RCC 7860 (cell line): ENCODE results near the gene ISCA1.
"Not testable (repeated sequence)": the region's sequence is repeated elsewhere in the genome, so short reads cannot be mapped to it uniquely, and the experiment has no call there.

Experiments used
- DNase-seq: peaks from one replicate; pipeline ENCODE4 v3.0.0-alpha.2; 2015; ENCODE audit warnings: low spot score
- FAIRE-seq: peaks from 2 replicates; lab custom pipeline; 2012; peaks lifted over from hg19 to GRCh38; lab: Jason Lieb, UNC

ISCA1 gene

DNA sequence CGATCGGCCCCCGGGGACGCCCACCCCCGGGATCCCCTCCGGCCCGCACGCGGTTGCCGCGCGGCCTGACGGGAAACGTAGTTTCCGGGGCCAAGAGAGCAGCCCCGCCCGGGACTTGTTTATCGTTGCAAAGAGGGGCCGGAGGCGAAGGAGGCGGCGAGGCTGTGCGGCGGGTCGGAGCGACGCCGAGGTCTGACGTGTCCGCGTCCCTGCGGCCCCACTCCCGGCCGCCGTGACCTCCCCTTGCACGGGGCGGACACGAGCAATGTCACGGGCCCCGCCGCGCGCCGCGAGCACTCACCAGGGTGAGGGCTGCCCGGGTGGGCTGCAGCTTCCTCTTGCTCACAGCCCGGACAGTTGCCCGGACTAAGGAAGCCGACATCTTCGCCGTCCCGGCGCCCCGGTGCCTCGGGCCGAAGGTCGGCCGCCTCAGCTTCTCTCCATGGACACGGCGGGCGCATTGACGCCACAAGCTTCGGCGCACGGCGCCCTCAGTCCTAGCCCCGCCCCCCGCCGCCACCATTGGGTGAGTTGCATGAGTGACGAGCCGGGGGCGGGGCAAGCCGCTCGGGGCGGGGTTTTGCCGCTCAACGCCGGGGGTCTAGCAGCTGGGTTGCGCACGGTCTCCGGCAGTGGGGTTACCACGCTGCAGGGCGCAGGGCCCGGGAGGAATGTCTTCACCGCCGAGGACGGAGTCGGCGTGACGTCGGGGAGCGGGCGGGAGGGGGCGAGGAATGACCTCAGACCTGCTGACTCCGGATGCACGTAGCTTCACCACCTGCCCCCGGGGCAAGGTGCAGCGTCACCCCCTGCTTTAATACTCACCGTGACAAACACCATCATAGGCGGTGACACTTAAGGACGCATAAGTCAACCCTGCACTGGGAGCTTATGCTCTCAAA lies at the start of gene ISCA1:
Gene ISCA1 (minus strand): TSS at position 462 of the 902 bp plus-strand sequence. CDS start 80 bp downstream, at position 382.
- no peak for FAIRE-seq

DNA sequence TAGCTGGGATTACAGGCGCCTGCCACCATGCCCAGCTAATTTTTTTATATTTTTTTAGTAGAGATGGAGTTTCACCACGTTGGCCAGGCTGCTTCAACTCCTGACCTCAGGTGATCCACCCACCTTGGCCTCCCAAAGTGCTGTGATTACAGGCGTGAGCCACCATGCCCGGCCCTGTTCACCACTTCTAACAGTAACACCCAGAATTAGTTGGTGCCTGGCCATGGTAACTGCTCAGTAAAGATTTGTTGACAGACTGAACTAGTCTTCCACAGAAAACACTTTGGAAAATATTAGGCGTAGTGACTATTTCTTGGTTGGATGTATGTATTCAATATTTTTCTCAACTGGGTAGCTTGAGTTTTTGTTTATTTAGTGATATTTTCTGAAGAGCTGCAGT lies 47.8 kb upstream of the ISCA1 start:
- DNase-seq (no peak), FAIRE-seq (no peak)

More for the DNA sequence above, at the start of gene ISCA1:
- DNase-seq: peak; percentile 72

DNA sequence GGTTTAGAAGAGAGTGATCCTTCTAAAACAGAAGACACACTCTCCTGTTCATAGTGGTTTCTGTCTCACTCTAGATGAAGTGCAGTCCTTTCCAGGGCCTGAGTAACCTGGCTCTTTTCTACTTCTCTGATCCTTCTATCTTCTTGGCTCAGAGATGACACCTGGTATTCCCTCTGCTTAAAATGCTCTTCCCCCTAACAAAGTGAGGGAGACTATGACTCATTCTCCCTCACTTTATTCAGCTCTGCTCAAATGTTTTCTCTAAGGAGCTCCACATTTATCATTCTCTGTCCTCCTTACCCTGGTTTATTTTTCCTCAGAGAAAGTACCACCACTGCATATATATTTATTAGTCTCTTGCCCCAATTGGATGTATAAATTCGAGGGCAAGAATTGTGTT lies 47.3 kb upstream of the ISCA1 start:
- DNase-seq (no peak), FAIRE-seq (no peak)

DNA sequence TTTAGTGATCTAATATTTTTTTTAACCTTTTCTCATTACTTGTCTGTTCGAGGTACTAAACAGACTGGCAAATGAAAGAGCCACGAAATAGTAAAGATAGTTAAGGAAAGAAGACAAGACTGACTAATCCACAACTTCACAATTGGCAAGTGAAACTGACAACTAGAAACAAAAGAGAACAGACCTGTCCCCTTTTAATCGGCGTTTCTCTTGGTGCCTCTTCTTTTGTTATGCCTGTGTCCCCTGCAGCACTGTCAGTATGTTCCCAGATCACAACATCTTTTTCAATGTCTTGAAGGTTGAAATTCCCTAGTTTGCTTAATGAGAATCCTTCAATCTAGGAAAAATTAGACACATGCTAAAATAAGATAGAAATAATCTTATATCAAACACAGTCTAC lies 45.8 kb upstream of the ISCA1 start:
- FAIRE-seq (no peak), DNase-seq (no peak)

DNA sequence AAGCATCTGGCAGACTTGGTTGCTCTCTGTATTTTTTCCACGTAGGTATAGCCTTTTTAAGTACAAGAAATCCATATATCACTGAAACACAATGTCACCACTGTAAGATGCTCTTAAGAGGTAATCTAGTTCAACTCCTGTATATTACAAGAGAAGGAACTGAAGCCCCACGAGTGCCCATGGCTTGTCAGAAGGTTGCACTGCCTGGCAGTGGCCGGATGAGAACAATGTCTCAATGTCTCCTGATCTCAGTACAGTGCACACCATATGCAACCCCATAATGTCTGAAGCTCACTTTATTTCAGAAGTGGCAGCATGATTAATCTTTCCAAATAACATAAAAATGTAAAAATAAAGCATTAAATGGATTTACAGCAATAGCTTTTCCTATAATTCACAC lies 44.2 kb upstream of the ISCA1 start:
- DNase-seq: no peak
- FAIRE-seq: no peak

DNA sequence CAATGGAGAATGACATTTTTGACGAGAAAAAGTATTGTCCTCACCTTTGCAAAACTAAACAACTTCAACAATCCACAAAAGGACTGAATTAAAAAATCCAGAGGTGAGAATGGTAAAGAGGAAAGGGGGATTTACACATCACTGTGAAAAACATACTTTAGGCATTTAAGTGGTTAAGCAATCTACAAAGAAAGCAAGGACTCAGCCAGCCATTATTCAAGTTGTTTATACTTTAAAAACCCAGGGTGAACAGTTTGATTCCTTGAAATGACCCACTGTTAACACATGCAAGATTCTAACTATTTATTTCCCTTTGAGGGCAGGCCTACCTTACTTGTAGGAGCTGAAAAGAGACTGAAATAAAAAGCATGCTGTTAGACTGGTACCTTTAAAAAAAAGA lies 42.6 kb upstream of the ISCA1 start:
- DNase-seq (no peak), FAIRE-seq (no peak)

DNA sequence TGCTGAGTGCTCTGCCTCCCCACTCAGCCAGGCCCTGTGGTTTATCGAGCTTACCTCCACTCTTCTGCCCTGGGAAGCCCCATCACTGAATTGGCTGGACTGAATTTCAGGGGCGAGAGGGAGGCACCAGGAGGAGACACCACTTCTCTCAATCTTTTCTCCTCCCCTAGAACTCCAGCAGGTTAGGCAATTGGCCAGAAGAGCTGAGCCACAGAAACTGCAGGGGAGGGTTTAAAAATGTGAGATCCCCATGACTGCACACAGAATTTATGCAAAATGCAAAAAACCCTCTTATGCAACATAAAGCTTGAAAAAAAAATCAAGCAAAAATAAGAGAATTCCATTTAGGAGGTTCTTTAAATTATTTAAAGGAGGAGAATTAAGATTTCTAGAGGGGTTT lies 42.0 kb upstream of the ISCA1 start:
- DNase-seq: no peak
- no peak for FAIRE-seq

DNA sequence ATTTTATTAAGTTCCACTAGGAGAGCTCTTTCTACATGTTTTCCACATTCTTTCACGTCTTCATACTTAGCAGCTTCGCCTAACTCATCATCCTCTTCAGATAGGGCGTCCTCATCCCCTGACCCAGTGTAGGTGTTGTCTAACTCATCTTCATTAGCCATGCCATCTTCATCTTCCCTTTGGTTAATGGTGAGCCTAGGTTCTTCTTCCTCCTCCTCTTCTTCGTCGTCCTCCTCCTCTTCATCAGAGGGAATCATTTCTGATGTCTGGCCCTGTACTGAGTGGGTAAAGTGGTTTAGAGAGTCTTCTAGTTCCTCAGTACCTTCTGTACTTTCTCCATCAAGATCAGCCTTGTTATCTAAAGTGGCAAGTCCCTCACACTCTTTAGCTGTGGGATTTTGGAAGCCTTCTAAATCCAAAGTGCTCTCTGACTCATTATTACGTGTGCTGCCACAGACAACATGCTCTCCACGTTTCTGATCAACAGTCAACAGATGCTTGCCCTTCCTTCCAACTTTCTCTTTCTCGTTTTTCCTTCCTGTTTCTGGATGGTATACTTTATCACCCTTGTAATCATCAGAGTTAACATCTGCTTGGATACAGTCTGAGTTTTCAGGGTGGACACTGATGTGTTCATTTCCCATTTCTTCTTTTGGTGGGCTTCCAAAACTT lies 40.8 kb upstream of the ISCA1 start:
- FAIRE-seq (no peak), DNase-seq (no peak)

DNA sequence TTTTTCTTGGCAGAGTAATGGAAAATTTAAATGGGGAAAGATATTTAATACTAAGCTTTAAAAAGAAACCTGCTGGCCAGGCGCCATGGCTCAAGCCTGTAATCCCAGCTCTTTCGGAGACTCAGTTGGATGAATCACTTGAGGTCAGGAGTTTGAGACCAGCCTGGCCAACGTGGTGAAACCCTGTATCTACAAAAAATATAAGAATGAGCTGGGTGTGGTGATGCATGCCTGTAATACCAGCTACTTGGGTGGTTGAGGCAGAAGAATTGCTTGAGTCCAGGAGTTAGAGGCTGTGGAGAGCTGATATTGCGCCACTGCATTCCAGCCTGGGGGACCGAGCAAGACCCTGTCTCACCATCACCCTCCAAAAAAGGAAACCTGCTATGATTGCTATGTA lies 39.0 kb upstream of the ISCA1 start:
- peak; percentile 20 for DNase-seq
- no peak for FAIRE-seq

DNA sequence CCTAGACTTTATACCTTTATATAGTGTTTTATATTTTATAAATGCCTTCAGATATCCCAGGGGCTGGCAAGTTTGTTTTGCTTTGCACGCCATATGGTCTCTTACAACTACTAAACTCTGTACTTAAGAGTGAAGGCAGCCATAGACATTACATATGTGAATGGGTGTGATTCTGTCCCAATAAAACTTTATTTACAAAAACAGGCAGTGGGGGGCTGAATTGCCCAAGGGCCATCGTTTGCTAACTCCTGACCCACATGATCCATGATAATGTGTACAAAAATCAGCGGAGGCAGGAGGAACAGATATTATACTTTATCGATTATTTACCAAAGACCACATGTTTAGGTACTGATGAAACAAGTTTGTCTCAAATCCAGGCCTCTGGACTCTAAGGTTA lies 35.8 kb upstream of the ISCA1 start:
- FAIRE-seq: no peak
- no peak for DNase-seq

DNA sequence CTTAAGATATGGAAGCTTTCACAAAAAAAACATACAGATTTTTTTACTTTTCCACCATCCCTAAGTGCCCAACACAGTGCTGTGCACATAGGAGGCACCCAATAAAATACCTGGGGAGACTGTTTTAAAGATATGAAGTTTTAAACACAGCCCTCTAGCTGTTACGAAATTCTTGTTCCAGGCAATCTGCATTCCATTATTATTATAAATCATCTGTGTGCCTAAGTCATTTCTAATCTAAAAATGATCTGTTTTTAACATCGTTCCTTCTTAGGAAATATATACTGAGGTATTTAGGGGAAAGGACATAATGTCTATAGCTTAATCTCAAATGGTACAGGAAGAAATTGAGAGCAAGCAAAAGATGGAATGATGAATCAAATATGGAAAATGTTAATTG lies 32.7 kb upstream of the ISCA1 start:
- DNase-seq (no peak), FAIRE-seq (no peak)

DNA sequence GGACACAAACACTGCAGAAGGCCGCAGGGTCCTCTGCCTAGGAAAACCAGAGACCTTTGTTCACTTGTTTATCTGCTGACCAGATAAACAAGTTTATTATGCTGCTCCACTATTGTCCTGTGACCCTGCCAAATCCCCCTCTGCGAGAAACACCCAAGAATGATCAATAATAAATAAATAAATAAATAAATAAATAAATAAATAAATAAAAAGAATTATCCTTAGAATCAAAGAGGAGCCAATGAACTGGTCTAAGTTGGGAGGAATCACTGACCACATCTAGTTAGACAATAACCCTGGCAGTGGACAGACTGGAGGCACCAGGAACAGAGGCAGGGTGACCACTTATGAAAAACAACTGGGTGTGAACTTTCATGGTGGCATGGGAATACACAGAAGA lies 30.6 kb upstream of the ISCA1 start:
- DNase-seq, FAIRE-seq: not testable (repeated sequence)

DNA sequence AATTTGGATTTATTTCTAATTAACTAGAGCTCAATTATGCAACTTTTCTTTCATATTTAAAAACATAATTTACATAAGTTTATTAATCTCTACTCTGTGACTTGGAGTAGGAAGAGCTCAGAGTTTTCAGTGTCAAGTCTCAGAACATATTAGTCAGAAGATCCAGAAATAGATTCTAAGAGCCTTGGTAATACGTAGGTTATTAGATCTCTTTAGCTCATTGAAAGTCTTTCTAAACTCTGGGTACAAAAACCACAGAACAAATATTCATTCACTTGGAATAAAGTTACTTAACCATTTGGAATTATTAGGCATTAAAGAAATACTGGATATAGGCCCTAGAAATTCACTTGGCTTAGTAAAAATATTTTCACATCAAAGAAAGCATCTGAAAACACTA lies 26.3 kb upstream of the ISCA1 start:
- no peak for DNase-seq
- no peak for FAIRE-seq

DNA sequence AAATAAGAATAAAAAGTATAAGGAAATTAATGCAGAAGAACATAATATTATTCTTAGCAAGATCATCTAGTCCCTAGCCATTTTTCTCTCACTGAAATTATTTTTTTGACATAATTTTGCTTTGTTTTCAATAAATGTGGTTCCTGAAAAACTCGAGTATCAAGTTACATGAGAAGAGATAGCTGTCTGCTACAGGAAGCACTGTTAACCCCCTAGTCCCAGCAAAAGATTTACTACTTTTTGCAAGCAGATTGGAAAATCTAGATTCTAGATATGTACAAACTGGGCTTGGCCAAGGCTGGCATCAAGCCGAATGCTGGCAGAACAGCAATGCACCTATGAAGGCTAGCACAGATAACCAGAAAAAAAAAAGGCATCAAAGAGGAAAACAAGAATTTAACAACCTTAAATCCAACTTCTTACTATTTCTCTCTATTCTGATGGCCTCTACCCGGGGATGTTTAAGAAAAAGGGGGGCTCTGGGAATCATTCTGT lies 21.9 kb upstream of the ISCA1 start:
- FAIRE-seq: no peak

DNA sequence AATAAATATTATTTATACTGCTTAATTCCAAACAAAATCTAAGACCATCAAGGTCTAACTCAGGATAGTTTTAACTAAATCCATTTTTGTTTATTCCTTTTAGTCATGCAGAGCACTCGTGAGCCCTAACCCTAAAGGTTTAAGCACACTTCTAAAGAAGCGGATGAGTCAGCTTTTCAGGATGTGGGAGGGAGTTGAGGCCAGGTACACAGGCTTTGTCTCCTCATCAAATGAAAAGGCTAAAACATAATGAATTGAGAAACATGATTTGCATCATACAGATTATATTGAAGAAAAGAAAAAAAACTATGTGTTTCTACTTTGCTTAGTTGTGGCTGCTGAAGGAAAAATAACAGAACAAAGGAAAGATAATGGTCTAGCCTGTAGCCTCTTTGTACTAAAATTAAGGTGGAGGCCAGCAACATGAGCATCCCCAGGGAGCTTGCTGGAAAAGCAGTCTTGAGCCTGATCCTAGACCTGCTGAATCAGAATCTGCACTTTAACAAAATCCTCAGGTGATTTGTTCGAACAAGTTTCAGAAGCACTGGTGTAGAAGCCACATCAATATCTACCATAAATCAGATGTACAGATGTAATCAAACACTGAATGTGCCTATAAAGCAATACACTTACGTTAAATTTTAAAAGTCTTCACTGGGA lies 21.1 kb upstream of the ISCA1 start:
- DNase-seq (no peak), FAIRE-seq (no peak)

More for the DNA sequence above, 21.9 kb upstream of the ISCA1 start:
- no peak for DNase-seq

DNA sequence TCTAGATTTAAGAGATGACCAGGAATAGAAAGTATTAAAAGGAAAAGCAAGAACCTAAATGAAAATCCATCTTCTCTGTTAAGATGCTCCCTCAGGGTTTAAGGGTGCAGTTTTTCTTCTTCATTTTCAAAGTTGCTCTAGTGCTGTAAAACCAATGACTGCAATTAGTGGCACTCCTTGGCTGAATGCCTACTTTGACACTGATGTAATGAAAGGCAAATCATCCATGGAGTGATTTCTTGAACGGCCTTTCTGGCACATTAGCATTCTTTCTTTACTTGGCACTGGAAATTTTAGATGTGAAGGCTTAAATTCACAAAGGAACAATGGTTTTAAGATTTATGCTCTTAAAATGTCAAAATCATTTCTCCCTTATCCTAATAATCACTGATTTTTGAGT lies 19.3 kb upstream of the ISCA1 start:
- DNase-seq (no peak), FAIRE-seq (no peak)

DNA sequence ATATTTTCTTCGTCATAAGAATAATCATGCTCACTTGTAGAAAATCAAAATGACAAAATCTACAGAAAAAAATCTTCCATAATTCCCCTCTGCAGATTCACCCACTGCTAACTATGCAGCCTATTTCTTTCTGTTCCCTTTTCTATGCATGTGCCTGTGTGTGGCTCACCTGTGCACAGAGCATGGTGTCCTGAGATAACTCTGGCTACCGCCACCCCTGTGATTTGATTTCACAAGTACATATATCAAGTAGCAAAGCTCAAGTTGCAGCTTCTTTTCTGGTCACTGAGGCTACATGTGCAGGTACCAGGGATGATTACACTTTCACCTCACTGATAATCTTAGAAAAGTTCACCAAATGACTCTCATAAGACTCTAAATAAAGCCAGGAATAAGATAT lies 18.4 kb upstream of the ISCA1 start:
- FAIRE-seq (no peak), DNase-seq (no peak)

DNA sequence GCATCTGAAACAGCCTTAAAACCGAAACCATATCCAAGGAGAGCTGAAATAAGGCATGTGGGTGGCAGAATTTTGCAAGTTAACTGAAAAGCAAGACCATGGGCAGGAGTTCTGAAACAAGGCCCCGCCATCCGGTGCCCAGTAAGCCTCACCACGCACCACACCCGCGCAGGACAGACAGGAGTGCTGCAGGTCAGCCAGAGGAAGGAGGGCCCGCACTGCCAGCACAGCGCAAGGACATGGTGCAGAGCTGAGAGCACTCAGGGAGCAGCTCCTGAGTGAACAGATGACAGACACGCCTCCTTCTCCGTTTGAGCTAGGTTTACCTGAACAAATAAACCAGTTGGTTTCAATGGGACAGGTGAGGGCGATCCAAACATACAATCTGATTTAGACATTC lies 16.5 kb upstream of the ISCA1 start:
- FAIRE-seq (no peak), DNase-seq (no peak)

DNA sequence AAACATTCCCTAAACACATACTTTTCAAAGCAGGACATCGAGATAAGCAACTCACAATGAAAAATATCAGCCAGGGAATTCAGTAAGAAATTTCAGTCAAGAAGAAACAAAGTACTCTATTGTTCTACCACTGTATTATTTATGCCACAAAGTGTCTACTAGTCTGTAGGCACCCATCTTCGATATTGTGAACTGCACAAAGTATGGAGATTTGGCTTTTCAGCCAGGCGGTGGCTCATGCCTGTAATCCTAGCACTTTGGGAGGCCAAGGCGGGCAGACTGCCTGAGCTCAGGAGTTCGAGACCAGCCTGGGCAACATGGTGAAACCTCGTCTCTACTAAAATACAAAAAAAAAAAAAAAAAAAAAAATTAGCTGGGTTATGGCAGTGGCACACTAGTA lies 8.0 kb upstream of the ISCA1 start:
- not testable (repeated sequence) for FAIRE-seq, DNase-seq

DNA sequence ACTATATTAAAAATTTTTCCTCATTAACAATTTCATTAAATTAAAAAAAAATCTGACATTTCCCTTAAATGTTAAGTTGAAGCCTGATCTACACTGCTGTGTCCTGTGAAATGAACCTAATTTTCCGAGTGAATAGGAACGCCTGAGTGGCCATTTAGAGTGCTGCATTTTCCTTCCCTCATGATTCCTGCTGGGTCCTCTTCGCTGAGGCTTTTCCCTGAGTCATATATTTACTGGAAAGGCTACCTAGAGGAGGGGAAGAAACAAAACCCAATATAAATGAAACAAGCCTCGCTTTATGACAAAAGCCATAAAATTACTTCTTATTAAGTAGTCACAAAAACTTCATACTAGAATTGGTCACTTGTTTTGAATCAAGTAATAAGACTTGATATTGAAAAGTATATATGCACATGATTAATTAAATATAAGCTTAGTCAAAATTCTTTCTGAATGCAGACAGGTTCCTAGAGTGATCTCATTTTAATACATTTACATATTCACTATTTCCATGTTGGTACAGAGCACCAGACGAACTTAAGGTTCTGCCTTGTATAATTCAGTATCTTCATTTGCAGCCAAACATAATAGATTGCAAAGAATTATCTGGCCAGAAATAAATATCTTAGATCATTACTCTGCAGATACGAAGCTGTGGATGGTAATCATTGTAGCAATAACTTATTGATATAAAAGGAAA lies 6.3 kb upstream of the ISCA1 start:
- no peak for FAIRE-seq
- DNase-seq: no peak

DNA sequence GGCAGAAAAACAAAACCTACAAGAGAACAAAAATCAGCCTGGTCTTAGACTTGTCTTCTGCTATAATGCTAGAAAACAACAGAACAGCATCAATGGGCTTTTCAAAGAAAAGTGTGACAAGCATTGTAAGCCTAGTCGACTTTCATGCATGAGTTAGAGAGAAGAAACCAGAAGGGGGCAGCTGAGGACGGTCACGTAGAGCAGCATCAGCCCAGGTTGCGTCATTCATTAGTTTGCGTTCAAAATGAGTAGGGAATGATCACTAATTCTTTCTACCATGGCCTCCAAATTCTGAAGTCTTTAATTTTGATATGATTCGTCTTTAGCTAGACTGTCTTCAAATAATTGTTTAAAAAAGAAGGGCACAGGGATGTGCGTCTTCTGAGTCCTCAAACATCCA lies 4.7 kb upstream of the ISCA1 start:
- no peak for DNase-seq
- FAIRE-seq: no peak
